Astrocyte (in vitro differentiated cells and primary cell): ENCODE results near the gene EBF4. TPM values are rescaled to one million over a fixed set of nuclear protein-coding genes. Genes with fewer than 3 reads are reported as not detected.

ENCODE experiments used
- DNase-seq: peaks from one replicate; pipeline ENCODE4 v3.0.0-alpha.2; 2010; ENCODE audit warnings: low read depth
- FAIRE-seq: peaks from 2 replicates; lab custom pipeline; 2011; peaks lifted over from hg19 to GRCh38; lab: Jason Lieb, UNC
- H2AFZ ChIP-seq: 2 replicates; pipeline ENCODE4 v1.6.0; 2012; ENCODE audit warnings: low read depth, low read length, inconsistent platforms
- H3K27ac ChIP-seq: 2 replicates; pipeline ENCODE4 v1.5.1; 2011; ENCODE audit warnings: low read depth, low read length, inconsistent platforms
- H3K27me3 ChIP-seq: 2 replicates; pipeline ENCODE4 v1.6.0; 2011; ENCODE audit warnings: low read length, inconsistent platforms; ENCODE audit not compliant: insufficient read depth
- H3K36me3 ChIP-seq: 2 replicates; pipeline ENCODE4 v1.5.1; 2011; ENCODE audit warnings: low read length, inconsistent platforms; ENCODE audit not compliant: insufficient read depth
- H3K4me1 ChIP-seq: 2 replicates; pipeline ENCODE4 v1.5.1; 2011; ENCODE audit warnings: low read length, inconsistent platforms; ENCODE audit not compliant: insufficient read depth
- H3K4me2 ChIP-seq: 2 replicates; pipeline ENCODE4 v1.6.0; 2012; ENCODE audit warnings: low read length, inconsistent platforms
- H3K4me3 ChIP-seq: 2 replicates; pipeline ENCODE4 v1.5.1; 2011; ENCODE audit warnings: low read depth, mild to moderate bottlenecking, low read length, inconsistent platforms; ENCODE audit not compliant: insufficient read depth
- H3K79me2 ChIP-seq: 2 replicates; pipeline ENCODE4 v1.6.0; 2012; ENCODE audit warnings: mild to moderate bottlenecking, low read length, inconsistent platforms; ENCODE audit not compliant: insufficient read depth
- H3K9ac ChIP-seq: 2 replicates; pipeline ENCODE4 v1.6.0; 2012; ENCODE audit warnings: mild to moderate bottlenecking, low read length, inconsistent platforms
- H3K9me3 ChIP-seq: 2 replicates; pipeline ENCODE4 v1.5.1; 2012; ENCODE audit warnings: low read depth, mild to moderate bottlenecking, low read length, inconsistent platforms; ENCODE audit not compliant: insufficient read depth
- H4K20me1 ChIP-seq: 2 replicates; pipeline ENCODE4 v1.6.0; 2012; ENCODE audit warnings: low read length, inconsistent platforms; ENCODE audit not compliant: insufficient read depth
- H3K27ac Mint-ChIP-seq: one replicate; pipeline ENCODE4 v1.8.0; 2021; ENCODE audit warnings: mild to moderate bottlenecking, mixed read lengths; ENCODE audit not compliant: unreplicated experiment
- H3K27me3 Mint-ChIP-seq: one replicate; pipeline ENCODE4 v1.8.0; 2021; ENCODE audit warnings: low read depth, mixed read lengths; ENCODE audit not compliant: unreplicated experiment
- H3K36me3 Mint-ChIP-seq: one replicate; pipeline ENCODE4 v1.8.0; 2021; ENCODE audit warnings: low read depth, mixed read lengths; ENCODE audit not compliant: unreplicated experiment
- H3K4me1 Mint-ChIP-seq: one replicate; pipeline ENCODE4 v1.8.0; 2021; ENCODE audit warnings: low read depth, mixed read lengths; ENCODE audit not compliant: unreplicated experiment
- H3K4me3 Mint-ChIP-seq: one replicate; pipeline ENCODE4 v1.8.0; 2021; ENCODE audit warnings: mild to moderate bottlenecking, moderate library complexity, mixed read lengths; ENCODE audit not compliant: unreplicated experiment
- H3K9me3 Mint-ChIP-seq: one replicate; pipeline ENCODE4 v1.8.0; 2021; ENCODE audit warnings: mild to moderate bottlenecking, mixed read lengths; ENCODE audit not compliant: unreplicated experiment
- CTCF ChIP-seq: IDR thresholded peaks from 2 replicates; pipeline ENCODE4 v1.5.1; 2011; ENCODE audit warnings: low read depth, mild to moderate bottlenecking, inconsistent platforms, low read length, moderate library complexity; ENCODE audit not compliant: insufficient read depth
- EZH2 ChIP-seq: IDR thresholded peaks from 2 replicates; pipeline ENCODE4 v1.6.1; 2012; ENCODE audit warnings: mild to moderate bottlenecking, low read length, inconsistent platforms; ENCODE audit not compliant: insufficient read depth
- total RNA-seq: library from RNA; stranded (reverse); gene quantifications from 2 replicates; pipeline ENCODE4 v1.2.1, GENCODE V29; 2021

Gene EBF4
- total RNA-seq, 1 donor from 2014 or later, result 2.3 TPM

GRCh38 chr20:2804041-2804828, 111.7 kb downstream of the EBF4 start:
- Mint-ChIP-seq H3K36me3 (no peaks in the 10 kb centered on the region), H3K27me3 (peaks cover 72% of the 10 kb centered on the region), H3K9me3 (peaks cover 25% of the 10 kb centered on the region), H3K4me3 (no peak overlapping the region), H3K4me1 (peaks cover 10% of the 10 kb centered on the region), H3K27ac (no peak overlapping the region)
- Histone ChIP-seq H3K4me2 (peak overlapping the region; percentile 60), H3K27me3 (peaks cover 67% of the 10 kb centered on the region), H4K20me1 (no peaks in the 10 kb centered on the region), H3K36me3 (no peaks in the 10 kb centered on the region), H3K27ac (no peak overlapping the region), H3K4me1 (peaks cover 18% of the 10 kb centered on the region), H3K4me3 (no peak overlapping the region), H2AFZ (no peak overlapping the region), H3K79me2 (no peaks in the 10 kb centered on the region), H3K9ac (no peak overlapping the region), H3K9me3 (peaks cover 11% of the 10 kb centered on the region)
- no peak for DNase-seq
- no peak for TF ChIP-seq CTCF
- no peak for TF ChIP-seq EZH2
- no peak for FAIRE-seq

GRCh38 chr20:2804852-2805688, 112.5 kb downstream of the EBF4 start:
- no peak overlapping the region for H3K4me3 ChIP-seq
- peaks cover 7% of the 10 kb centered on the region for H3K4me1 Mint-ChIP-seq
- H3K27ac ChIP-seq, result no peak overlapping the region
- peaks cover 68% of the 10 kb centered on the region for H3K27me3 Mint-ChIP-seq
- DNase-seq, result no peak
- H3K36me3 Mint-ChIP-seq, result no peaks in the 10 kb centered on the region
- H2AFZ ChIP-seq, result no peak overlapping the region
- H3K9ac ChIP-seq, result no peak overlapping the region
- H3K4me3 Mint-ChIP-seq, result no peak overlapping the region
- no peaks in the 10 kb centered on the region for H3K36me3 ChIP-seq
- H4K20me1 ChIP-seq, result no peaks in the 10 kb centered on the region
- H3K4me2 ChIP-seq, result peak overlapping the region; percentile 60
- H3K9me3 ChIP-seq, result peaks cover 11% of the 10 kb centered on the region
- no peak for FAIRE-seq
- no peak overlapping the region for H3K27ac Mint-ChIP-seq
- H3K79me2 ChIP-seq, result no peaks in the 10 kb centered on the region
- H3K4me1 ChIP-seq, result peaks cover 13% of the 10 kb centered on the region
- no peak for TF ChIP-seq CTCF
- peak; percentile 59 for TF ChIP-seq EZH2
- H3K27me3 ChIP-seq, result peaks cover 62% of the 10 kb centered on the region
- H3K9me3 Mint-ChIP-seq, result peaks cover 25% of the 10 kb centered on the region
